Measurements from ENCODE around the gene ZNF605. TPM values are rescaled to one million over a fixed set of nuclear protein-coding genes. Genes with fewer than 3 reads are reported as not detected.

Gene ZNF605
- total and polyA plus RNA-seq, 4 donors = 18.7 to 23.3 (median 21.1) TPM

- DNase-seq (ENCODE audit: low read depth in 4 of 6, low spot score in 6 of 6) = no peak
- Histone ChIP-seq H3K36me3 (ENCODE audit: control insufficient read depth, insufficient read depth, low read length) (peaks cover 40% of the 10 kb centered on the region), H3K4me3 (ENCODE audit: low read depth, low read length) (no peak overlapping the region), H3K4me1 (ENCODE audit: control insufficient read depth, insufficient read depth, low read length) (peaks cover 14% of the 10 kb centered on the region), H3K9me3 (ENCODE audit: control insufficient read depth, insufficient read depth, low read length) (peaks cover 32% of the 10 kb centered on the region), H3K27ac (ENCODE audit: low read depth, low read length) (no peak overlapping the region), H3K27me3 (ENCODE audit: control insufficient read depth, insufficient read depth, low read length) (no peaks in the 10 kb centered on the region)
- 97% methylated on average over 27 of the region's 27 CpGs for WGBS (ENCODE audit: insufficient coverage)
These were observed 5.1 kb downstream of the ZNF605 start for GRCh38 chr12:132950844-132951535.

GRCh38 chr12:132949936-132950837, 5.9 kb downstream of the ZNF605 start:
- H3K4me1 ChIP-seq (ENCODE audit: control insufficient read depth, insufficient read depth, low read length) = peaks cover 9% of the 10 kb centered on the region
- 99% methylated on average over 30 of the region's 30 CpGs for WGBS (ENCODE audit: insufficient coverage)
- peaks cover 37% of the 10 kb centered on the region for H3K9me3 ChIP-seq (ENCODE audit: control insufficient read depth, insufficient read depth, low read length)
- peaks cover 47% of the 10 kb centered on the region for H3K36me3 ChIP-seq (ENCODE audit: control insufficient read depth, insufficient read depth, low read length)
- H3K27ac ChIP-seq (ENCODE audit: low read depth, low read length) = no peak overlapping the region
- no peak overlapping the region for H3K4me3 ChIP-seq (ENCODE audit: low read depth, low read length)
- H3K27me3 ChIP-seq (ENCODE audit: control insufficient read depth, insufficient read depth, low read length) = no peaks in the 10 kb centered on the region
- DNase-seq (ENCODE audit: low read depth in 4 of 6, low spot score in 6 of 6) = no peak

GRCh38 chr12:132948146-132949066, 7.7 kb downstream of the ZNF605 start:
- H3K4me3 ChIP-seq (ENCODE audit: low read depth, low read length) = no peak overlapping the region
- no peaks in the 10 kb centered on the region for H3K27me3 ChIP-seq (ENCODE audit: control insufficient read depth, insufficient read depth, low read length)
- no peaks in the 10 kb centered on the region for H3K4me1 ChIP-seq (ENCODE audit: control insufficient read depth, insufficient read depth, low read length)
- no peak overlapping the region for H3K27ac ChIP-seq (ENCODE audit: low read depth, low read length)
- H3K9me3 ChIP-seq (ENCODE audit: control insufficient read depth, insufficient read depth, low read length) = peaks cover 35% of the 10 kb centered on the region
- 96% methylated on average over 27 of the region's 29 CpGs for WGBS (ENCODE audit: insufficient coverage)
- H3K36me3 ChIP-seq (ENCODE audit: control insufficient read depth, insufficient read depth, low read length) = peaks cover 60% of the 10 kb centered on the region
- no peak for DNase-seq (ENCODE audit: low read depth in 4 of 6, low spot score in 6 of 6)

GRCh38 chr12:132946246-132946820, 9.8 kb downstream of the ZNF605 start:
- Histone ChIP-seq H3K27me3 (ENCODE audit: control insufficient read depth, insufficient read depth, low read length) (no peaks in the 10 kb centered on the region), H3K36me3 (ENCODE audit: control insufficient read depth, insufficient read depth, low read length) (peaks cover 72% of the 10 kb centered on the region), H3K9me3 (ENCODE audit: control insufficient read depth, insufficient read depth, low read length) (peaks cover 37% of the 10 kb centered on the region)

GRCh38 chr12:132945806-132946205, 10.3 kb downstream of the ZNF605 start:
- Histone ChIP-seq H3K4me3 (ENCODE audit: low read depth, low read length) (no peak overlapping the region), H3K27me3 (ENCODE audit: control insufficient read depth, insufficient read depth, low read length) (no peaks in the 10 kb centered on the region), H3K4me1 (ENCODE audit: control insufficient read depth, insufficient read depth, low read length) (no peaks in the 10 kb centered on the region), H3K36me3 (ENCODE audit: control insufficient read depth, insufficient read depth, low read length) (peaks cover 77% of the 10 kb centered on the region), H3K27ac (ENCODE audit: low read depth, low read length) (no peak overlapping the region), H3K9me3 (ENCODE audit: control insufficient read depth, insufficient read depth, low read length) (peaks cover 39% of the 10 kb centered on the region)
- WGBS (ENCODE audit: insufficient coverage) = 93% methylated on average over 9 of the region's 9 CpGs
- DNase-seq (ENCODE audit: low read depth in 4 of 6, low spot score in 6 of 6) = no peak

More at GRCh38 chr12:132946246-132946820, 9.8 kb downstream of the ZNF605 start:
- Histone ChIP-seq H3K4me3 (ENCODE audit: low read depth, low read length) (no peak overlapping the region), H3K27ac (ENCODE audit: low read depth, low read length) (no peak overlapping the region), H3K4me1 (ENCODE audit: control insufficient read depth, insufficient read depth, low read length) (no peaks in the 10 kb centered on the region)
- WGBS (ENCODE audit: insufficient coverage) = 94% methylated on average over 7 of the region's 8 CpGs
- DNase-seq (ENCODE audit: low read depth in 4 of 6, low spot score in 6 of 6) = no peak

GRCh38 chr12:132942611-132943010, 13.5 kb downstream of the ZNF605 start:
- Histone ChIP-seq H3K4me3 (ENCODE audit: low read depth, low read length) (no peak overlapping the region), H3K36me3 (ENCODE audit: control insufficient read depth, insufficient read depth, low read length) (peaks cover 73% of the 10 kb centered on the region), H3K27ac (ENCODE audit: low read depth, low read length) (no peak overlapping the region), H3K27me3 (ENCODE audit: control insufficient read depth, insufficient read depth, low read length) (no peaks in the 10 kb centered on the region), H3K4me1 (ENCODE audit: control insufficient read depth, insufficient read depth, low read length) (no peaks in the 10 kb centered on the region), H3K9me3 (ENCODE audit: control insufficient read depth, insufficient read depth, low read length) (peaks cover 28% of the 10 kb centered on the region)
- 94% methylated on average over 13 of the region's 13 CpGs for whole genome bisulfite sequencing (ENCODE audit: insufficient coverage)
- DNase-seq (ENCODE audit: low read depth in 4 of 6, low spot score in 6 of 6) = no peak

- Histone ChIP-seq H3K4me1 (ENCODE audit: control insufficient read depth, insufficient read depth, low read length) (no peaks in the 10 kb centered on the region), H3K9me3 (ENCODE audit: control insufficient read depth, insufficient read depth, low read length) (peaks cover 26% of the 10 kb centered on the region), H3K36me3 (ENCODE audit: control insufficient read depth, insufficient read depth, low read length) (peaks cover 66% of the 10 kb centered on the region), H3K4me3 (ENCODE audit: low read depth, low read length) (no peak overlapping the region), H3K27ac (ENCODE audit: low read depth, low read length) (no peak overlapping the region), H3K27me3 (ENCODE audit: control insufficient read depth, insufficient read depth, low read length) (no peaks in the 10 kb centered on the region)
- DNase-seq (ENCODE audit: low read depth in 4 of 6, low spot score in 6 of 6) = no peak
- WGBS (ENCODE audit: insufficient coverage) = 98% methylated on average over 34 of the region's 34 CpGs
These were observed 14.7 kb downstream of the ZNF605 start for GRCh38 chr12:132941336-132941954.

GRCh38 chr12:132940071-132940719, 15.9 kb downstream of the ZNF605 start:
- 99% methylated on average over 9 of the region's 15 CpGs for WGBS (ENCODE audit: insufficient coverage)
- Histone ChIP-seq H3K9me3 (ENCODE audit: control insufficient read depth, insufficient read depth, low read length) (peaks cover 19% of the 10 kb centered on the region), H3K4me3 (ENCODE audit: low read depth, low read length) (no peak overlapping the region), H3K27ac (ENCODE audit: low read depth, low read length) (no peak overlapping the region), H3K27me3 (ENCODE audit: control insufficient read depth, insufficient read depth, low read length) (no peaks in the 10 kb centered on the region), H3K4me1 (ENCODE audit: control insufficient read depth, insufficient read depth, low read length) (no peaks in the 10 kb centered on the region), H3K36me3 (ENCODE audit: control insufficient read depth, insufficient read depth, low read length) (peaks cover 55% of the 10 kb centered on the region)
- no peak for DNase-seq (ENCODE audit: low read depth in 4 of 6, low spot score in 6 of 6)

All from spinal cord (tissue), 10 donors.